K562 (cell line): ENCODE results near the gene FBXO21.

Experiments used
- EZH2 ChIP-seq: IDR thresholded peaks from 2 replicates; pipeline ENCODE4 v1.6.1; 2012; ENCODE audit warnings: low read depth, mild to moderate bottlenecking, inconsistent platforms, low read length, borderline replicate concordance
- POLR2AphosphoS5 ChIP-seq: IDR thresholded peaks from 2 replicates; pipeline ENCODE4 v1.6.1; 2011; ENCODE audit warnings: mild to moderate bottlenecking, low read depth, low read length, moderate library complexity; ENCODE audit not compliant: control insufficient read depth, insufficient read depth
- ZBTB5 ChIP-seq: fragments of 450-650 bp; IDR thresholded peaks from 2 replicates; pipeline ENCODE4 v1.6.1; 2017; ENCODE audit warnings: antibody characterized with exemption
- ZNF384 ChIP-seq: IDR thresholded peaks from 2 replicates; pipeline ENCODE4 v1.6.1; 2012; ENCODE audit warnings: low read depth, low read length, improper control_type of control experiment
- TF ChIP-seq, protein P1 (sequence below): fragments of 450-650 bp; IDR thresholded peaks from 2 replicates; pipeline ENCODE4 v1.6.1; 2016

GRCh38 chr12:117209626-117210025 lies 19.4 kb upstream of the FBXO21 start:
- TF ChIP-seq, protein P1, sequence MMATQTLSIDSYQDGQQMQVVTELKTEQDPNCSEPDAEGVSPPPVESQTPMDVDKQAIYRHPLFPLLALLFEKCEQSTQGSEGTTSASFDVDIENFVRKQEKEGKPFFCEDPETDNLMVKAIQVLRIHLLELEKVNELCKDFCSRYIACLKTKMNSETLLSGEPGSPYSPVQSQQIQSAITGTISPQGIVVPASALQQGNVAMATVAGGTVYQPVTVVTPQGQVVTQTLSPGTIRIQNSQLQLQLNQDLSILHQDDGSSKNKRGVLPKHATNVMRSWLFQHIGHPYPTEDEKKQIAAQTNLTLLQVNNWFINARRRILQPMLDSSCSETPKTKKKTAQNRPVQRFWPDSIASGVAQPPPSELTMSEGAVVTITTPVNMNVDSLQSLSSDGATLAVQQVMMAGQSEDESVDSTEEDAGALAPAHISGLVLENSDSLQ = no peak
- TF ChIP-seq POLR2AphosphoS5 = no peak
- no peak for TF ChIP-seq ZNF384
- no peak for TF ChIP-seq EZH2
- no peak for TF ChIP-seq ZBTB5
